ENCODE data around the gene SSH2.
"Not testable (repeated sequence)": the region's sequence is repeated elsewhere in the genome, so short reads cannot be mapped to it uniquely, and the experiment has no call there.

Gene SSH2

DNA sequence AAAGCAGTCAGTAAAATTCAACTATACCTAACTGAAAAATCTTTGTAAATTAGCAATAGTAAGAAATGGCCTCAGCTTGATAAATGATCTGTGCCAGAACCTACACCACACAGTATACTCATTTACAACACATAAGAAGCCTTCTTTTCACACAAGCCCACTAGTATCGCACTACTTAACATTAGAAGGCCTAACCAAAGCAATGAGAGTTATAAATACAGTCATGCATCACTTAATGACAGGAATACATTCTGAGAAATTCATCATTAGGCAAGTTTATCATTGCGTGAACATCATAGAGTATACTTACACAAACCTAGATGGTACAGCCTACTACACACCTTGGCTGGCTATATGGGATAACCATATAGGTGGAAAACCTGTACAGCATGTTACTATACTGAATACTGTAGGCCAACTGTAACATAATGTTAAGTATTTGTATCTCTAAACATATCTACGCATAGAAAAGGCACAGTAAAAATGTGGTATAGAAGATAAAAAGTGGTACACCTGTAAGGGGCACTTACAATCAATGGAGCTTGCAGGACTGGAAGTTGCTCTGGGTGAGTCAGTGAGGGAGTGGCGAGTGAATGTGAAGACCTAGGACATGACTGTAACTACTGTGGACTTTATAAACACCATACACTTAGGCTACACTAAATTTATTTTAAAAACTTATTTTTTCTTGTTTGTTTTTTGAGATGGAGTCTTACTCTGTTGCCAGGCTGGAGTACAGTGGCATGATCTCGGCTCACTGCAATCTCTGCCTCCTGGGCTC lies 180.8 kb downstream of the SSH2 start:
- DNase-seq (ENCODE audit: low read depth in 1 of 2, low spot score in 1 of 2), result no peak

GRCh38 chr17:29748400-29748799 lies 181.6 kb downstream of the SSH2 start:
- DNase-seq (ENCODE audit: low read depth in 1 of 2, low spot score in 1 of 2), result no peak

GRCh38 chr17:29747660-29748059 lies 182.4 kb downstream of the SSH2 start:
- no peak for DNase-seq (ENCODE audit: low read depth in 1 of 2, low spot score in 1 of 2)

DNA sequence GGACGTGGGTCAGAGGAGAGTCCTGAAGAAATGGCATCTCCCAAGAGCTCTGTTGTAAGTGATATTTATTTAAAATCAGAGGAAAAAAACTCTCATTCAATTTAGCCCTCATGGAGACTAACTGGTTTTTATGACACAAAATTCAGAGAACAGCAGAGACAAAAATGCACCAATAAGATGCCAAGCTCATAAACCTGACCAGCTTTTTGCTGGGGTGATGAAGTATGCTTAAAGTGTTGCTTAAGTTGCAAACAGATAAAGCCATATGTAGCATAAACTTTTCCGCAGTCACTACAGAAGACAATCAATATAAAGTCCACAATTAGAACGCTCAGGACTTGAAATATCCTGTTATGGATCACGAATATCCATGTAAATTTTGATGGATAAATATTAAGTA lies 183.4 kb downstream of the SSH2 start:
- DNase-seq (ENCODE audit: low read depth in 1 of 2, low spot score in 1 of 2), result no peak

DNA sequence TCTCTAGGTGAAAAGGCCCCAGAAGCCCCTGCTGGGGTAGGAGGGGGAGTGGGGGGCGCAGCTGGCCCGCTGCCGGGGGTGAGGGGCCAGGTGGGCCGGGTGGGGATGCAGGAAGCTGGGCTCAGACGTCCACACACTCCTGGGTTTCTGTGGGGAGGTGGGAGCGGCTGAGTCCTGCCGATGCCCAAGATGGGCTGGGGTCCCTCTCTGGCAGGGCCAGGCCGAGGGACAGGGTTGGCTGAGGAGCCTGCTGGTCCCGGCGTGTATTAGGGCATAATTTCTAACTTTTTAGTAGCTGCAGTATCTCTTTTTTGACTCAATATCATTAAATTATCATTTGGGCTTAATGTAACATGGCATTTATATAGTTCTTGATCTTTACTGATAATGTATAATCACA lies 185.9 kb downstream of the SSH2 start:
- DNase-seq (ENCODE audit: low read depth in 1 of 2, low spot score in 1 of 2), result no peak

GRCh38 chr17:29742210-29742513 lies 187.9 kb downstream of the SSH2 start:
- DNase-seq (ENCODE audit: low read depth in 1 of 2, low spot score in 1 of 2), result no peak

DNA sequence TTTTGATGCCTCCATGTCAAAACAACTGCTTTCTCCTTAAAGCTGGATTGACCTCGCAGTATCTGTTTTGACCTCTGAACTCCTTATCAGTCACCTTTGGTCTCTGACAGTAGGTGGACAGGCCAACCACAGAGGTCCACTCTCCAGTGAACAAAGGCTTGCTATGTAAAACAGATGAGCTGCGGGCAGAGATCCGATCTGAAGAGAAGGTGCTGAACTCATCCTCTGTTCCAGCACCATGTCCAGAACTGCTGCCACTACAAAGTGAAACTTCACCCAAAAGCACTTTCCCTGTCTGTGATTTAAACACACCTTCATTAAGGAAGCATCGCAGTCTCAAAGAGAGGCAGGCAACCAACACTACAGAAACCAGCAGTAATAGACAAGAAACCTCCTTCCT lies 190.0 kb downstream of the SSH2 start:
- no peak for DNase-seq (ENCODE audit: low read depth in 1 of 2, low spot score in 1 of 2)

DNA sequence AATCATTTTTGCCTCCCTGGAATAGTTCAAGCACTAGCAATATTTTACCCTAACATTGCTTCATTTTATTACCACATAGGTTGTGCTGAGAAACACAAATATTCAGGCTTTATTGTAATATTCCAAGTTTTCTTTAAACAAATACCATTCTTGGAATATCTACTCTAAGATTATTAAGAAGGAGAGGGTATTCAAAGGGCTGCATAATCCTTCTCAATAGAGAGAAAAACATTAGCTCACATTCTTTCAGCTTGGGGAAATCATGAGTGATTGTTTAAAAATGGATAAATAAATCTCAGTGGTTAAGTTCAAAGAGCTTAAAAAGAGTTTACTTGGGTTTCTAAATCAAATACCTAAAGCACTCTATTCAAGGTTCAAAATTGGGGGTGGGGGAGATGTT lies 195.4 kb downstream of the SSH2 start:
- DNase-seq (ENCODE audit: low read depth in 1 of 2, low spot score in 1 of 2), result no peak

DNA sequence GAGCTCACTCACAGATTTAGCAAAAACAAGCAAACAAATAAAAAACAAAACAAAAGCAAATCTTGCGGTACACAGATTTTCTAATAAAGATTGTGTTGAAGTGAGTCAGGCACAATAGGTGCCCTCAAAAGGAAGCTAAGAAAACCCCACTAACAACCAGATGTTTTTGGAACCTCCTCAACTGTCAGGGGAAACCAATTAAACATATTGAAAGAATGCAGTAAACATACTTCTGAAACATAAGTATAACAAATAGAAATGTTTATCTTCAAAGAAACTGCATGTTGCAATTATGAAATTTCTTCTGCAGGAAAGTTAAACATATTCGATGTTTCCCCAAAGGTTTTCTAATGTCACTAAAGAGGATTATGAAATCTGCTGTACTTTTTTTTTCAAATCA lies 196.9 kb downstream of the SSH2 start:
- DNase-seq (ENCODE audit: low read depth in 1 of 2, low spot score in 1 of 2), result no peak

DNA sequence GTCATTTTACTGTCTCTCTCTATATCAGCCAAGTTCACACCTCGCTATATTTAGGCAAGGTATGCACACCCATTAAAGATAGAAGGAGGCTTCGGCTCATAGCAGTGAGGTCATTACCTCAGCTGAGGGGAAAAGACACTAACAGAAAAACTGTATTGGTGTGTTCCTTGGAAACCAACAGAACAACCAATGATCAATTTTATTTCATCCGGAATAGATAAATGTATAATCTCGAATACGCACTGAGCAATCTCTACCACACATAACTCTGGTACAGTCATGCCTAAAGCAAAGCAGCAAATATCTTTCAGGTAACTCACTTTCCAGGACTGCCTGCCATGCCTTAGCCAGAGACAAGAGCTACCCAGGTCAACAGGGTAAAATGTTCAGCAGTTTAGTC lies 197.4 kb downstream of the SSH2 start:
- DNase-seq (ENCODE audit: low read depth in 1 of 2, low spot score in 1 of 2), result no peak

GRCh38 chr17:29732209-29732608 lies 197.8 kb downstream of the SSH2 start:
- DNase-seq (ENCODE audit: low read depth in 1 of 2, low spot score in 1 of 2), result no peak

- no peak for DNase-seq (ENCODE audit: low read depth in 1 of 2, low spot score in 1 of 2)
Observed at GRCh38 chr17:29731589-29731929, 198.5 kb downstream of the SSH2 start.

GRCh38 chr17:29728490-29728889 lies 201.5 kb downstream of the SSH2 start:
- DNase-seq (ENCODE audit: low read depth in 1 of 2, low spot score in 1 of 2), result no peak

DNA sequence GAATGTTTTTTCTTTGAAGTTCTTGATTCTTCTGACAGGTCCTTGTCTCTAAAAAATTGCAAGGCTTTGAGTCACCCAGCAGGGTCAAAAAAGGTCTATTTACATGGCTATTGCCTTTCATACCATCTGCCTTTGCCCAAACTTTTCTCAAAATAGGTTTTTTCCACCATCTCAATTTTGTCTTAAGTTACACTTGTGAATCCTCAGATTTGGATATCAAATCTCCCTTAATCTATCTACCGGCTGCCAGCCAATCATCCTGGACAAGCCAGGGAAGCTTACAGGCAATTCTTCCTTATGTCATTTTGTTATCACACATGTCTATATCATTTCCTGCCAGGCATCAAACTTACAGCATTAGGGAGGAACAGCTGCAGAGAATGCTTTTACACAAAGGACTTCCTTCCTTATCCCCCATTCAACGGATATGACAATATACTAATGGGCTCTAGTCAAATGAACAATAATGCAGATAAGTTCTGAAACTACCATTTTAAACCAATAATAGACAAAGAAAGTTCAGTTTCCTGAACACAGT lies 203.2 kb downstream of the SSH2 start:
- no peak for DNase-seq (ENCODE audit: low read depth in 1 of 2, low spot score in 1 of 2)

GRCh38 chr17:29725408-29725807 lies 204.6 kb downstream of the SSH2 start:
- DNase-seq (ENCODE audit: low read depth in 1 of 2, low spot score in 1 of 2), result not testable (repeated sequence)

DNA sequence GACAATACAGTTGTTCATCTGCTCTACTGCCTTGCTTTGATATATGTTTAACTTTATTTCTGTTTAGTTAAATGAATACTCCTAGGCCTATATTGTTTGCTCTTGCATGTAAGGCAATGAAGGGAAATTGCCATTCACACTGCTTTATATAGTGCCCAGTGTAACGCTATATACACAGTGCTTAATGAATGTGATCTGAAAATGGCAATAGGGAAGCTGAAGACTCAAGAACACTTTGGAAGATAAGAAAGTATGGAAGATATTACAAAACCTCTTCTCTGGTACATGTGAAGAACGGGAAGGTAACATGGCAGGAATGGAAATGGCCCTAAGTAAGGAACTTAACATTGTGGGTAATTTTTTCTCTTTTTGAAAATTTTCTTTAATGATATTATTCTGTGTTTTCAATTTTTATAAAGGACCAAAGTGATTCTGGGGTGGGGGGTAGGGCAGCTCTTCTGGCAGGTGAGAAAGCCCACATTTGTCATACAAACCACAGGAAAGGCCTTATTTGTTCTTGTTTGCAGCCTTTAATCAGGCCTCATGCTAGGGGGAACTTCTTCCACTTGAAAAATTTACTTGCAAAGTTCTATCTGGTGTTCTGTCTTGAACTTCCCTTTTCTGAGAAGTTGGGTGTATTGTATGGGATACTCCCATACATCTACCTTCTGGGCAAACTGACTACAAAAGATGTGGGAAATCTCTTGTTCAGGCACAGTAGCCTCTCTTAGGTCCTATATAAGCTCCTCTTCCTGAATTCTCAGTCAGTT lies 206.6 kb downstream of the SSH2 start:
- DNase-seq (ENCODE audit: low read depth in 1 of 2, low spot score in 1 of 2), result no peak

- no peak for DNase-seq (ENCODE audit: low read depth in 1 of 2, low spot score in 1 of 2)
Observed at GRCh38 chr17:29722411-29723198, 207.4 kb downstream of the SSH2 start.

- DNase-seq (ENCODE audit: low read depth in 1 of 2, low spot score in 1 of 2), result no peak
Observed at GRCh38 chr17:29720551-29720950, 209.5 kb downstream of the SSH2 start.

- DNase-seq (ENCODE audit: low read depth in 1 of 2, low spot score in 1 of 2), result no peak
Observed at GRCh38 chr17:29719469-29719868, 210.6 kb downstream of the SSH2 start.

DNA sequence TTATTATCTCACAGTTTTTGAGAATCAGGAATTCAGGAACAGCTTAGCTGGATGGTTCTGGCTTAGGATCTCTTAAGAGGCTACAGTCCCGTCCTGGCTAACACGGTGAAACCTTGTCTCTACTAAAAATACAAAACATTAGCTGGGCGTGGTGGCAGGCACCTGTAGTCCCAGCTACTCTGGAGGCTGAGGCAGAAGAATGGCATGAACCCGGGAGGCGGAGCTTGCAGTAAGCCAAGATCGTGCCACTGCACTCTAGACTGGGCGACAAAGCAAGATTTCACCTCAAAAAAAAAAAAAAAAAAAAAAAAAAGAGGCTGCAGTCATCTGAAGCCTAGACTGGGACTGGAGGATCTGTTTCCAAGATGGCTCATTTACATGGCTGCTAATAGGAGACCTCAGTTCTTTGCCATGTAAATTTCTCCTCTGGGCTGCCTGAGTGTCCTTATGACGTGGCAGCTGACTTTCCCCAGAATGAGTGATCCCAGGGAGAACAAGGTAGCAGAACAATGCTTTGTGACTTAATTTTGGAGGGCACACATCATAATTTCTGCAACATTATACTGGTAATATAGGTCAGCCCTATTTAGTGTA lies 211.5 kb downstream of the SSH2 start:
- no peak for DNase-seq (ENCODE audit: low read depth in 1 of 2, low spot score in 1 of 2)

DNA sequence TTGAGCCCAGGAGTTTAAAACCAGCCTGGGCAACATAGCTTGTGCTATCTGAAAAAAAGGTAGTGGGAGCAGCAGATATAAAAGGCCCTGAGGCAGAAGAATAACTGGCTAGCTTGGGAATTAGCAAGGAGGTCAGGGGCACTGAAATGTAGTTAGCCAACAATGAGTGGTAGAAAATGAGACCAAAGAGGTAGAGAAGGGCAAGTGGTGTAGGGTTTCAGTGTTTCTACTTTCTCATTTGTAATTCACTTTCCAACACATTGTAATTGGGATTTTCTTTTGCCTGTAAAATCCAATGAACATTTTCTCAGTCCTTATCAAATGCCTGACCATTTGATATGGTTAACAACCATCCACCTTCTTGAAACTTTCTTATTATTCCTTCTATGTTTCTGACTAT lies 212.2 kb downstream of the SSH2 start:
- no peak for DNase-seq (ENCODE audit: low read depth in 1 of 2, low spot score in 1 of 2)

DNA sequence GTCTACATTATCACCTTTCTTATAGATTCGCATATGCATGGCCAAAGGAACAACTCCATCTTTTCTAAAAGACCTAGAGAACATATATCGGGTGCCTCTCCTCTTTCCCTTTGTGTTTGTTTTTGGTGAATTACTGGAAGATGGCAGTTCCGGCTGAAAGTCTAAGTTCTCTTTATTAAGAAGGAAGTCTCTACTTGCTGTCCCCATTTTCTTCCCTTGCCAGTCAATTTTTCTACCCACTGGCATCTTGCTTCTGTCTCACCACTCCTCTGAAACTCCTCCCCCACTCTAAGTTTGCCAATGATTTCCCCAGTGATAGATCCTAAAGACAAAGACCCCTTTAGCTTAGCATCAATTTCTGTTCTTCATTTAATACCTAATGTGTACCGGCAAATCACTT lies 213.5 kb downstream of the SSH2 start:
- no peak for DNase-seq (ENCODE audit: low read depth in 1 of 2, low spot score in 1 of 2)
